Measurements from ENCODE around the gene GPR62.

DNA sequence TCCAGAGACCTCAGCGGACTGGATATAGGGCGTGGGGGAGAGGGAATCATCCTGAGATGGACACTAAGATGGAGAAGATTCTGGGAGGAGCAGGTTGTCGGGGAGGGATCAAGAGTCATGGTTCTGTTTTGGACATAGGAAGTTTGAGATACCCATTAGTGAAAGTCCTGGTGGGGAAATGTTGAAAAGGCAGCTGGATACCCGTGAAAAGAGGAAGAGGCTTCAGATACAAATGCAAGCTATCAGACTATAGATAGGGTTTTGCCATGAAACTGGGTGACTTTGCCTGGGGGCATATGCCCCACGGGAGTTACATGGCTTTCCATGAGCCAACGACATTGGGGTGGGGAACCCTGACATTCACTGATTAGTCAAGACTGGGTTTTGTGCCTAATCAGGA lies 1.1 kb upstream of the GPR62 start:
- TF ChIP-seq, protein P1, sequence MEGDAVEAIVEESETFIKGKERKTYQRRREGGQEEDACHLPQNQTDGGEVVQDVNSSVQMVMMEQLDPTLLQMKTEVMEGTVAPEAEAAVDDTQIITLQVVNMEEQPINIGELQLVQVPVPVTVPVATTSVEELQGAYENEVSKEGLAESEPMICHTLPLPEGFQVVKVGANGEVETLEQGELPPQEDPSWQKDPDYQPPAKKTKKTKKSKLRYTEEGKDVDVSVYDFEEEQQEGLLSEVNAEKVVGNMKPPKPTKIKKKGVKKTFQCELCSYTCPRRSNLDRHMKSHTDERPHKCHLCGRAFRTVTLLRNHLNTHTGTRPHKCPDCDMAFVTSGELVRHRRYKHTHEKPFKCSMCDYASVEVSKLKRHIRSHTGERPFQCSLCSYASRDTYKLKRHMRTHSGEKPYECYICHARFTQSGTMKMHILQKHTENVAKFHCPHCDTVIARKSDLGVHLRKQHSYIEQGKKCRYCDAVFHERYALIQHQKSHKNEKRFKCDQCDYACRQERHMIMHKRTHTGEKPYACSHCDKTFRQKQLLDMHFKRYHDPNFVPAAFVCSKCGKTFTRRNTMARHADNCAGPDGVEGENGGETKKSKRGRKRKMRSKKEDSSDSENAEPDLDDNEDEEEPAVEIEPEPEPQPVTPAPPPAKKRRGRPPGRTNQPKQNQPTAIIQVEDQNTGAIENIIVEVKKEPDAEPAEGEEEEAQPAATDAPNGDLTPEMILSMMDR (conservative IDR thresholded peaks at IDR 0.05; ENCODE audit: low read depth, low read length), result no peak
- TF ChIP-seq EZH2 (IDR thresholded peaks at IDR 0.05; ENCODE audit: low read length, unreplicated experiment) (no peak), EZH2phosphoT487 (IDR thresholded peaks at IDR 0.05; ENCODE audit: borderline replicate concordance, low read length) (no peak)
